ENCODE results near the gene PIEZO2.

DNA sequence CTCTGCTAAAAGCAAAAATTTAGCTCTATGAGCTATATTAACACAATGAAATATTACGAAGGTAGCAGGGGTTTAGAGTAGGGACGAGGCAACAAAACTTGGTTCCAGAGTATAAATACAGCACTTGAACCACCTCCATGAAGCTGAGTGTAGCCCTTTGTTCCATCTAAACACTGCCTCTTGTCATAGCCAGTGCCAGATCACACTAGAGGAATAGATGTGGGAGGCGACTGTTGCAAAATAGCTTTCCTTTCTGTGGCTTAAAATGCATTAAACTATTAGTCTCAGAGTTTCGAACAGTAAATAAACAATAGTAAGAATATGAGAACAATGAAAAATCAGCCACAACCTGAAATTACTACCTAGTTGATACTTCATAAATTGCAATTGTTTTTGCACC, 29.8 kb downstream of the PIEZO2 start:
- TF ChIP-seq, protein P1, sequence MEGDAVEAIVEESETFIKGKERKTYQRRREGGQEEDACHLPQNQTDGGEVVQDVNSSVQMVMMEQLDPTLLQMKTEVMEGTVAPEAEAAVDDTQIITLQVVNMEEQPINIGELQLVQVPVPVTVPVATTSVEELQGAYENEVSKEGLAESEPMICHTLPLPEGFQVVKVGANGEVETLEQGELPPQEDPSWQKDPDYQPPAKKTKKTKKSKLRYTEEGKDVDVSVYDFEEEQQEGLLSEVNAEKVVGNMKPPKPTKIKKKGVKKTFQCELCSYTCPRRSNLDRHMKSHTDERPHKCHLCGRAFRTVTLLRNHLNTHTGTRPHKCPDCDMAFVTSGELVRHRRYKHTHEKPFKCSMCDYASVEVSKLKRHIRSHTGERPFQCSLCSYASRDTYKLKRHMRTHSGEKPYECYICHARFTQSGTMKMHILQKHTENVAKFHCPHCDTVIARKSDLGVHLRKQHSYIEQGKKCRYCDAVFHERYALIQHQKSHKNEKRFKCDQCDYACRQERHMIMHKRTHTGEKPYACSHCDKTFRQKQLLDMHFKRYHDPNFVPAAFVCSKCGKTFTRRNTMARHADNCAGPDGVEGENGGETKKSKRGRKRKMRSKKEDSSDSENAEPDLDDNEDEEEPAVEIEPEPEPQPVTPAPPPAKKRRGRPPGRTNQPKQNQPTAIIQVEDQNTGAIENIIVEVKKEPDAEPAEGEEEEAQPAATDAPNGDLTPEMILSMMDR (IDR thresholded peaks at IDR 0.05; ENCODE audit: low read length) = no peak
- no peak for TF ChIP-seq EZH2 (IDR thresholded peaks at IDR 0.05; ENCODE audit: borderline replicate concordance, low read length)

All from OCI-LY1 (cell line).